Esophagus squamous epithelium (tissue), 5 donors: ENCODE measurements around the gene BID. TPM values are rescaled to one million over a fixed set of nuclear protein-coding genes. Genes with fewer than 3 reads are reported as not detected.

Source experiments
- DNase-seq: peaks from one replicate; lab custom pipeline; 2025; lab: John Stamatoyannopoulos, UW
- H3K27ac ChIP-seq, 4 donors: fragments of 200-600 bp; sonication (generic); one replicate each; pipeline ENCODE4 v1.5.1; 2016 to 2019; ENCODE audit warnings: mild to moderate bottlenecking in 1 of 4
- H3K27me3 ChIP-seq, 4 donors: fragments of 200-600 bp; sonication (generic); 1 replicate in 3 of 4; 2 replicates in 1 of 4; pipeline versions ENCODE4 v1.5.1 to v1.6.0; 2017 to 2021; ENCODE audit warnings: antibody characterized with exemption in 1 of 4
- H3K36me3 ChIP-seq, 3 donors: fragments of 200-600 bp; sonication (generic); one replicate each; pipeline ENCODE4 v1.5.1; 2016 to 2019
- H3K4me1 ChIP-seq, 3 donors: fragments of 200-600 bp; sonication (generic); one replicate each; pipeline ENCODE4 v1.5.1; 2017 to 2019
- H3K4me3 ChIP-seq, 4 donors: fragments of 200-600 bp; sonication (generic); 1 replicate in 3 of 4; 2 replicates in 1 of 4; pipeline ENCODE4 v1.5.1; 2016 to 2019; ENCODE audit warnings: mild to moderate bottlenecking in 2 of 4, moderate library complexity in 1 of 4
- H3K9me3 ChIP-seq, 3 donors: fragments of 200-600 bp; sonication (generic); one replicate each; pipeline ENCODE4 v1.5.1; 2016 to 2019
- POLR2A ChIP-seq, 4 donors: fragments of 450-650 bp; IDR thresholded peaks; one replicate each; pipeline ENCODE4 v1.6.1; 2017; ENCODE audit warnings: antibody characterized with exemption in 4 of 4, mild to moderate bottlenecking in 4 of 4, moderate library complexity in 3 of 4
- WGBS, 2 donors: methylation state at CpG; one replicate each; pipeline ENCODE4 v1.1.5; 2018; 5-methylcytosine and 5-hydroxymethylcytosine counted together
- intact Hi-C: fragments of 100-400 bp; cut with DNase I; formaldehyde crosslinking; loops from one replicate; pipeline ENCODE4 v1.15.0; 2022
- total RNA-seq, 4 donors: library from RNA; depleted of rRNA; stranded (reverse); fragments of >200 nt; gene quantifications; one replicate each; pipeline ENCODE4 v1.1.0, GENCODE V29; 2016
- TF ChIP-seq, protein P1 (sequence below), 6 experiments: fragments of 450-650 bp in 4 of 6; fragments of 200-600 bp in 2 of 6; sonication (generic) in 2 of 6; IDR thresholded peaks; one replicate each; pipeline ENCODE4 v1.5.1; 2016 to 2019; ENCODE audit warnings: antibody characterized with exemption in 6 of 6, mild to moderate bottlenecking in 4 of 6, moderate library complexity in 4 of 6
- donor health status: DM: yes; HTN: yes; CAD: no.

BID gene
- total RNA-seq, 4 donors from 2014 or later: 10.6 to 32.9 (median 22.7) TPM

DNA sequence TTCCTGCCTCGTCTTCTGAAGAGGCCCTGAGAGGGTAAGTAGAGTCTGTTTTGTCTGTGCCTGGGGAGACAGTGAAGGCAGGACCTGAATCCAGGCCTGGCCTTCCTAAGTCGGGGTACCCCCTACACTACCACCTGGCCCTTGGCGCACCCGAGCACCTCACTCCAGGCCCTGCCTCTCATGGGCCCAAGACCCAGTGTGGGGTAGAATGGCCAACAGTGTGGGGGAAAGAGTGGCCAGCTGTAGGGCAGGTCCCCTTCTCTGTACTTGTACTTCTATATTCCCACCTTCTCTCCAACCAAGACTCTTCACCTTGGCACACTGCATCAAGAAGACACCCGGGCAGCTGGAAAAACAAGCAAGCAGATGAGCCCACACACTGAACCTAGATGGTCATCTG lies 22.4 kb upstream of the BID start:
- no peak for DNase-seq
- Histone ChIP-seq H3K27ac (no peak overlapping the region), H3K36me3 (peaks cover 0 to 38% (median 0%) of the 10 kb centered on the region in 3 donors), H3K9me3 (no peaks in the 10 kb centered on the region), H3K4me3 (no peak overlapping the region), H3K27me3 (no peaks in the 10 kb centered on the region), H3K4me1 (no peaks in the 10 kb centered on the region)
- TF ChIP-seq, protein P1, sequence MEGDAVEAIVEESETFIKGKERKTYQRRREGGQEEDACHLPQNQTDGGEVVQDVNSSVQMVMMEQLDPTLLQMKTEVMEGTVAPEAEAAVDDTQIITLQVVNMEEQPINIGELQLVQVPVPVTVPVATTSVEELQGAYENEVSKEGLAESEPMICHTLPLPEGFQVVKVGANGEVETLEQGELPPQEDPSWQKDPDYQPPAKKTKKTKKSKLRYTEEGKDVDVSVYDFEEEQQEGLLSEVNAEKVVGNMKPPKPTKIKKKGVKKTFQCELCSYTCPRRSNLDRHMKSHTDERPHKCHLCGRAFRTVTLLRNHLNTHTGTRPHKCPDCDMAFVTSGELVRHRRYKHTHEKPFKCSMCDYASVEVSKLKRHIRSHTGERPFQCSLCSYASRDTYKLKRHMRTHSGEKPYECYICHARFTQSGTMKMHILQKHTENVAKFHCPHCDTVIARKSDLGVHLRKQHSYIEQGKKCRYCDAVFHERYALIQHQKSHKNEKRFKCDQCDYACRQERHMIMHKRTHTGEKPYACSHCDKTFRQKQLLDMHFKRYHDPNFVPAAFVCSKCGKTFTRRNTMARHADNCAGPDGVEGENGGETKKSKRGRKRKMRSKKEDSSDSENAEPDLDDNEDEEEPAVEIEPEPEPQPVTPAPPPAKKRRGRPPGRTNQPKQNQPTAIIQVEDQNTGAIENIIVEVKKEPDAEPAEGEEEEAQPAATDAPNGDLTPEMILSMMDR (IDR thresholded peaks at IDR 0.05): no peak
- TF ChIP-seq POLR2A (IDR thresholded peaks at IDR 0.05): no peak
- 100% methylated on average over 2 to 4 of the region's 5 CpGs for WGBS, 2 donors
- intact Hi-C loops: no loop called here

DNA sequence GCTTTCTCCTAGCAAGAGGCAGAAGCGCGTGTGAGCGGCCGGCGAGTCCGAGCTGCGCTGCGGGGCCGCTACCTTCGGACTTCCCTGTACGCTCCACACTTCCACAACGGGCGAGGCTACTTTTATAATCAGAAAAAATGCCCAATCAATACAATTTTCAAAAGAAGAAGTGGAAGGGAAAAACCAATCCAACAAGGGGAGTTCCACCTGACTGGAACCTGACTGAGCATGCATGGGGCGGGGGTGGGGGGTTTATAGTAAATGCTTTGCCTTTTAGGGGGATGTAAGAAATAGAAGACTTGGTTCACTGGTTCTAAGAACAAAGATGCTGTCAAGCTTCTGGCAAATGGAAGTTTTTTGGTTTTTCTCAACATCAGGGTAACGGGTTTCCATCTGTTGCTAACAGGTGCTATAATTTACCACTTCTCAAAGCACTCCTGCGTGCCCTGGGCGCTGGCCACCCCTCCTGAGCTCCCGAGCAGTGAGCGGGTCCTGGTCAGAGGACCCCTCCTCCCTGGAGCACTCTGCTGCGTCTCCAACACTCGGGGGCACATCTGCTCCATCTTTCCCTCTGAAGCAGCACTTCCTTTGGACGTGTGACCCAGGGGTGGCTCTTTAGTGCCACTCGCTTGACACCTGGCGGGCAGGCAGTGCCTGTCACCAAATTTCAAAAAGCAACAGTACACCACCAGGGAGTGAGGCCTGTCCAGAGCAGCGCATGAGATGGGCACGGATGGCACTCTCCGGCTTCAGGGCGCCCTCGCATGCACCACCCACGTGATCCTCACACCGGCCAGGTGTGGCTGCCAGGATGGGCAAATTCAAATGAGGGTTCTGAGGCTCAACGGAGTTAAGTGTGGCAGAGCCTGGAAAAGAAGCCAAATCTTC lies 21.6 kb upstream of the BID start:
- TF ChIP-seq, protein P1 (IDR thresholded peaks at IDR 0.05): no peak
- no peak for TF ChIP-seq POLR2A (IDR thresholded peaks at IDR 0.05)
- Histone ChIP-seq H3K27me3 (no peaks in the 10 kb centered on the region), H3K27ac (no peak overlapping the region), H3K9me3 (no peaks in the 10 kb centered on the region), H3K4me1 (no peaks in the 10 kb centered on the region), H3K4me3 (no peak overlapping the region), H3K36me3 (peaks cover 0 to 45% (median 0%) of the 10 kb centered on the region in 3 donors)
- intact Hi-C loops: no loop called here
- 89 to 91% methylated on average over 20 to 21 of the region's 32 CpGs for WGBS, 2 donors
- DNase-seq: no peak

DNA sequence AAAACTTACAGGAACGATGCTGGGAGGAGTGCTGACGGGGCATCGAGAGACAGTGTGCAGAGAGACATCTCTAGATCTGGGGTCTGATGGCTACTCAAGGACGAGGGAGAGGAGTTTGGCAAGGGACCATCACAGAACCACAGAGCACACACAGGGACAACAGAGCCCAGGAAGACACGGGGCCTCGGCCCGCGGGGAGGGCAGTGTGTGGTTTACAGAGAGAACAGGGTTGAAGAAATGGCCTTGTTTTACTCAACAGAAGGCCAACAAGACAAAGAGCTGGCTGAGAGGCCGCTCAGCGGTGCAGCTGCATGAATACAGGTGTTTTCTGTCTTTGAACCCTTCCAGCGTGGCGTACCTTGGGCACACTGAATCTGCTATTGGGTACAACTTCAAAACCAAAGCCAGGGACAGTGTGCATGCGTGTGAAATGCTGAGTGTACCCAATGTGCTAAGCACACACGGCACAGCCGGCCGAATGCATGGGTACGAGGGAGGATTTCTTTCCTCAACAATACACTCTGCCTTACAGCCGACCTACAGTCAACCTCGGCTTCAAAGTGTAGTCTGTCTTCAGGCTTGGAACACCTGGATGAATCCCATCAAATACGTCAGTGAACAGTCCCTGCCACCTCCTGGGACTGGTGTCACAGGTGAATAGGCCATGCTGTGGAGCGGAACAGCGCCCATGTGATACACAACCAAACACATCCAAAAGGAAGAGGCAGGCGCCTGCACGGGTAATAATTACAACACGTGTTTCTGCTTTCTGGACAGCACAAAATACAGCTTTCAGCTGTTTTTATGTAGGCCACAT lies 20.7 kb upstream of the BID start:
- no peak for TF ChIP-seq POLR2A (IDR thresholded peaks at IDR 0.05)
- intact Hi-C loops: no loop called here
- Histone ChIP-seq H3K27ac (no peak overlapping the region), H3K4me1 (no peaks in the 10 kb centered on the region), H3K36me3 (peaks cover 0 to 55% (median 9%) of the 10 kb centered on the region in 3 donors), H3K27me3 (no peaks in the 10 kb centered on the region), H3K9me3 (no peaks in the 10 kb centered on the region), H3K4me3 (no peak overlapping the region)
- DNase-seq: no peak
- 85 to 90% methylated on average over 23 to 24 of the region's 25 CpGs for WGBS, 2 donors

DNA sequence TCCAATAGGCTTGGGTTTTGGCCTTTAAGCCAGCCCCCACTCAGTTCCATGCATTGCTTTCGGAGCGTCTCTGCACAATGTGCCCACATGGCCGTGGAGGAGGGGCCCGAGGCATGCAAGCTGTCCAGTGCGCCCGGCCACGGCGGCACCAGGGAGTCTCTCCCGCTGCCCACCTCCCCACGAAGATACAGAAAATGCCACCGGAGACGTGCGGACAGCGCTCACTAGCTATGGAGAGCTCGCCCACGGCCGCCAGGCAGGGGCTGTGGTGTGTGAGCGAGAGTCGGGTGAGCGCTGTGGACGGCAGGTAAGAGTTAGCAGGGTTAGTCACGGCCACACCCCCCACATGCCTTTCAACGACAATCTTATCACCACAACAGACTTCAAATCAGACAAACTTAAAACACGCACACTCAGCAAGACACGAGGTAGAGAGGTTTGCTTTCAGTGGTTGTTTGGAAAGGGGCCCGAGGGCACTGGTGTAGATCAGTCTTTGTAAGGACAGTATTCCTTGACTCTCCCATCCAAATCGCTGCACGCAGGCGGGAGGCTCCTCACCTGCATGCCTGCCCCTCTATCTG lies 18.7 kb upstream of the BID start:
- Histone ChIP-seq H3K27ac (no peak overlapping the region), H3K27me3 (no peaks in the 10 kb centered on the region), H3K4me3 (no peak overlapping the region), H3K4me1 (peaks cover 0 to under 1% (median 0%) of the 10 kb centered on the region in 3 donors), H3K36me3 (peaks cover 0 to 75% (median 15%) of the 10 kb centered on the region in 3 donors), H3K9me3 (no peaks in the 10 kb centered on the region)
- intact Hi-C loops: no loop called here
- TF ChIP-seq POLR2A (IDR thresholded peaks at IDR 0.05): no peak
- TF ChIP-seq, protein P1 (IDR thresholded peaks at IDR 0.05): no peak
- WGBS, 2 donors: 80 to 85% methylated on average over 12 to 18 of the region's 29 CpGs
- DNase-seq: no peak

DNA sequence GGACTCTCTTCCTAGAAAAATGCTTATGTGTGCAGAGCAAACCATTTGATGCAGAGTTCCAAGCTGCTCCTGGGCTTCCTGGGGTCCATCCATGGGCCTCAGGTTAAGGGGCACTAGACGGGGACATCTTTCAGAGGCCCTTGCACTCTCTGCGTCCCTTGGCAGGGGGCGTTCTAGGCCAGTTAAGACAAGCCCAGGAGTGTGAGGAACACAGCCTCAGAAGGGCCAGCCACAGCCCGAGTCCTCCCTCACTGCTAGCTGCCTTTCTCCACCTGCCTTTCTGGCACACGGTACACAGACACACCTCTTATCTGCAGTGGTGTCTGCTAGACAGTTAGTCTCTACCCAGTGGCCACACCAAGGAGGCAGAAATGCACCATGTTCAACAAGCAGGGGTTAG lies 18.0 kb upstream of the BID start:
- no peak overlapping the region for H3K4me3 ChIP-seq
- DNase-seq: no peak
- TF ChIP-seq, protein P1 (IDR thresholded peaks at IDR 0.05): no peak
- no peak for TF ChIP-seq POLR2A (IDR thresholded peaks at IDR 0.05)
- intact Hi-C loops: no loop called here
- no peak overlapping the region for H3K27ac ChIP-seq
- H3K27me3 ChIP-seq: no peaks in the 10 kb centered on the region
- H3K4me1 ChIP-seq: peaks cover 0 to 7% (median 2%) of the 10 kb centered on the region in 3 donors
- H3K36me3 ChIP-seq: peaks cover 0 to 73% (median 15%) of the 10 kb centered on the region in 3 donors
- no peaks in the 10 kb centered on the region for H3K9me3 ChIP-seq
- WGBS, 2 donors: 22 to 53% methylated on average over 2 to 3 of the region's 5 CpGs
